HG03039 (cell line): ENCODE data around the gene DGKE.
A peak's percentile ranks its signal among the peaks of the same experiment; 100 is the strongest.

Experiments used
- ATAC-seq: cut with Tn5 transposase; IDR thresholded peaks from one replicate; pipeline ENCODE4 v1.9.1; 2021; ENCODE audit warnings: mild to moderate bottlenecking, moderate library complexity; ENCODE audit not compliant: unreplicated experiment

Gene DGKE

GRCh38 chr17:56912105-56912999, 78.4 kb downstream of the DGKE start:
- no peak for ATAC-seq

- no peak for ATAC-seq
Measured at GRCh38 chr17:56913000-56913311, 79.0 kb downstream of the DGKE start.

GRCh38 chr17:56913353-56913866, 79.5 kb downstream of the DGKE start:
- peak; percentile 29 for ATAC-seq

DNA sequence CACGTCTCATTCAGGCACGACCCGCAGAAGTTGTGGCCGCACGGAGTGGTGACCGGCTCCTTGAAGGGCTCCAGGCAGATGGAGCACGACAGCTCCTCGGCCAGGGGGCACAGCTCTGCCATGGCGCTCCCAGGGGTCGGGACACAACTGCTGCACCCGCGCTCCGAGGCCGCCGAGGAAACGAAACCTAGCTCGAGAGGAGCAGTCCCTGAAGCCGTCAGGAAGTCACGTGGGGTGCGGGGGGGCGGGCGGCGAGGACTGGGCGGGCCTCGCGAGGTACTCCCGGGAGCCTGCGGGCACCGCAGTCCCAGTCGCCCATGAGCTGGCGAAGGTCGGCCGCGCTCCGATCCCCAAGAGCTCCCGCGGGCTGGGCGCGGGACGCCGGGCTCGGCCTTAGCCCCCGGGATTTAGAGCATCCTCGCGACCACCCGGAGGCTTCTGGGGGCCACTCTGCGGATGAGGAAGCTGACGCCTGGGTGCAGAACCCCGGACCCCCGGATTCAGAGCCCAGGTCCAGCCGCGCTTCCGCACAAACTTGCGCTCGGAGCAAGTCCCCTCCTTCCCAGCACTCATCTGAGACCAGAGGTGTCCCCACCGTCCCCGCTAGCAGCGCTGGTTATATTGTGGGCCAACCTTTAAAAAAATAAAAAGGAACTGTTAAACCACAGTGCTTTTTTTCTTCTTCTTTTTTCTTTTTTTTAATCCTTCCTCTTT, 80.1 kb downstream of the DGKE start, which contains the start of gene TRIM25:
TSS of gene TRIM25 (minus strand) at position 183 of the 714 bp plus-strand sequence. CDS start at position 122, 61 bp downstream.
- ATAC-seq = peak; percentile 47

GRCh38 chr17:56914581-56915273, 80.8 kb downstream of the DGKE start:
- ATAC-seq = no peak

GRCh38 chr17:56917559-56918296, 83.8 kb downstream of the DGKE start:
- no peak for ATAC-seq

DNA sequence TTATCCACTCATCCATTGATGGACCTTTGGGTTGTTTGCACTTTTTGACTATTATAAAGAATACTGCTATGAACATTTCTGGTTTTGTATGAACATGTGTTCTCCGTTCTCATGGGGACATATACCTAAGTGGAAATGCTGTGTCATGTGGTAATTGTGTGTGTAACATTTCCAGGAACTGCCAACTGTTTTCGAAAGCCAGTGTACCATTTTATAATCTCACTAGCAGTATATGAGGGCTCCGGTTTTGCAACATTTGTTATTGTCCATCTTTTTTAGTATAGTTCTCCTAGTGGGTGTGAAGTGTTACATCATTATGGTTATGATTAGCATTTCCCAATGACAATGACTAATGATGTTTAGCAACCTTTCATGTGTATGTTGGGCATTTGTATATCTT, 85.0 kb downstream of the DGKE start:
- no peak for ATAC-seq
